ENCODE data around the gene MRPS25. TPM values are rescaled to one million over a fixed set of nuclear protein-coding genes. Genes with fewer than 3 reads are reported as not detected.
A peak's percentile ranks its signal among the peaks of the same experiment; 100 is the strongest.

Gene MRPS25
- 10 to 100 TPM; 12.6 to 33.2 TPM for total RNA-seq
- 10 to 100 TPM; 52.6 to 55.1 TPM for polyA plus RNA-seq

DNA sequence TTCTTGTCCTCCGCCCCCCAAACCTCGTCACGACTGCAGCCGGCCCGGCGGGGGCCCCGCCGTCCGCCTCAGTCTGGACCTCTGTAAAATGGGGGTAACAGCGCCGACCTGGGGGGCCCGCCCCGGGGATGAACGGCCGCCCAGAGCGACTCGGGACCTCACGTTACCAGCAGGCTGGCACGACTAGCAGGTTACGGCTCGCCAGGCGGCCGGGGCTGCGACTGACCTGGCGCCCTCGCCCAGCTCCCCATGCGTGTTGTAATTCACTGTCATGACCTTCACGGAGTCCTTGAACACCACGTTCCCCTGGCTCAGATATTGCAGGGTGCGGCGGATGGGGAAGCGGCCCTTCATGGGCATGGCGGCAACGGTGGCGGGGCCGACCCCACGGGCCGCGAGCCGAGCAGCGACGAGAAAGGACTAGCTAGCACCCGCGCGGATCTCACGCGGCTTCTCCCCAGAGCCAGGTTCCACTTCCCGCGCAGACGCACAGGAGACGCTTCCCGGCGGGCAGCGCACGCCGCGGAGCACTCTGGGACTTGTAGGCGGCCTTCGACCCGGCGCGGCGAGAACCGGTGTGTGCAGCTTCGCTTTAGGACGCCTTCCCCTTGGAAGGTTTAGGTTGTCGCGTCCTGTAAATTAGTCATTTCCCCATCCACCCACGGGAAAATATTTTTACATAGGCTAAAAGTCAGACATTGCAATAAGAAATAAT is at the start of gene MRPS25:
MRPS25 (minus strand) TSS at position 481 of the 715 bp plus-strand sequence; CDS start at position 360, 121 bp downstream.
- TF ChIP-seq RXRA (IDR thresholded peaks at IDR 0.05) (peak; percentile 24 to 33), FOXA1 (IDR thresholded peaks at IDR 0.05) (no peak), EGR1 (IDR thresholded peaks at IDR 0.05; ENCODE audit: low read depth in 2 of 2) (no peak), HNF4G (IDR thresholded peaks at IDR 0.05) (no peak), JUND (IDR thresholded peaks at IDR 0.05) (no peak), NR2F2 (IDR thresholded peaks at IDR 0.05) (no peak), YY1 (IDR thresholded peaks at IDR 0.05) (peak; percentile 85), GABPA (IDR thresholded peaks at IDR 0.05 in 1 of 2, conservative IDR thresholded peaks at IDR 0.05 in 1 of 2) (peak in 1 of 2 donors; percentile 71), FOXA2 (IDR thresholded peaks at IDR 0.05) (no peak), SP1 (IDR thresholded peaks at IDR 0.05) (peak; percentile 38), TAF1 (conservative IDR thresholded peaks at IDR 0.05) (peak; percentile 31), RAD21 (IDR thresholded peaks at IDR 0.05) (peak in 1 of 2 donors; percentile 9), HNF4A (conservative IDR thresholded peaks at IDR 0.05) (peak in 1 of 2 donors; percentile 58)
- TF ChIP-seq, protein P1, sequence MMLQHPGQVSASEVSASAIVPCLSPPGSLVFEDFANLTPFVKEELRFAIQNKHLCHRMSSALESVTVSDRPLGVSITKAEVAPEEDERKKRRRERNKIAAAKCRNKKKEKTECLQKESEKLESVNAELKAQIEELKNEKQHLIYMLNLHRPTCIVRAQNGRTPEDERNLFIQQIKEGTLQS (IDR thresholded peaks at IDR 0.05) = no peak
- TF ChIP-seq, protein P2, sequence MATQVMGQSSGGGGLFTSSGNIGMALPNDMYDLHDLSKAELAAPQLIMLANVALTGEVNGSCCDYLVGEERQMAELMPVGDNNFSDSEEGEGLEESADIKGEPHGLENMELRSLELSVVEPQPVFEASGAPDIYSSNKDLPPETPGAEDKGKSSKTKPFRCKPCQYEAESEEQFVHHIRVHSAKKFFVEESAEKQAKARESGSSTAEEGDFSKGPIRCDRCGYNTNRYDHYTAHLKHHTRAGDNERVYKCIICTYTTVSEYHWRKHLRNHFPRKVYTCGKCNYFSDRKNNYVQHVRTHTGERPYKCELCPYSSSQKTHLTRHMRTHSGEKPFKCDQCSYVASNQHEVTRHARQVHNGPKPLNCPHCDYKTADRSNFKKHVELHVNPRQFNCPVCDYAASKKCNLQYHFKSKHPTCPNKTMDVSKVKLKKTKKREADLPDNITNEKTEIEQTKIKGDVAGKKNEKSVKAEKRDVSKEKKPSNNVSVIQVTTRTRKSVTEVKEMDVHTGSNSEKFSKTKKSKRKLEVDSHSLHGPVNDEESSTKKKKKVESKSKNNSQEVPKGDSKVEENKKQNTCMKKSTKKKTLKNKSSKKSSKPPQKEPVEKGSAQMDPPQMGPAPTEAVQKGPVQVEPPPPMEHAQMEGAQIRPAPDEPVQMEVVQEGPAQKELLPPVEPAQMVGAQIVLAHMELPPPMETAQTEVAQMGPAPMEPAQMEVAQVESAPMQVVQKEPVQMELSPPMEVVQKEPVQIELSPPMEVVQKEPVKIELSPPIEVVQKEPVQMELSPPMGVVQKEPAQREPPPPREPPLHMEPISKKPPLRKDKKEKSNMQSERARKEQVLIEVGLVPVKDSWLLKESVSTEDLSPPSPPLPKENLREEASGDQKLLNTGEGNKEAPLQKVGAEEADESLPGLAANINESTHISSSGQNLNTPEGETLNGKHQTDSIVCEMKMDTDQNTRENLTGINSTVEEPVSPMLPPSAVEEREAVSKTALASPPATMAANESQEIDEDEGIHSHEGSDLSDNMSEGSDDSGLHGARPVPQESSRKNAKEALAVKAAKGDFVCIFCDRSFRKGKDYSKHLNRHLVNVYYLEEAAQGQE (IDR thresholded peaks at IDR 0.05) = peak; percentile 63
- TF ChIP-seq, protein P3, sequence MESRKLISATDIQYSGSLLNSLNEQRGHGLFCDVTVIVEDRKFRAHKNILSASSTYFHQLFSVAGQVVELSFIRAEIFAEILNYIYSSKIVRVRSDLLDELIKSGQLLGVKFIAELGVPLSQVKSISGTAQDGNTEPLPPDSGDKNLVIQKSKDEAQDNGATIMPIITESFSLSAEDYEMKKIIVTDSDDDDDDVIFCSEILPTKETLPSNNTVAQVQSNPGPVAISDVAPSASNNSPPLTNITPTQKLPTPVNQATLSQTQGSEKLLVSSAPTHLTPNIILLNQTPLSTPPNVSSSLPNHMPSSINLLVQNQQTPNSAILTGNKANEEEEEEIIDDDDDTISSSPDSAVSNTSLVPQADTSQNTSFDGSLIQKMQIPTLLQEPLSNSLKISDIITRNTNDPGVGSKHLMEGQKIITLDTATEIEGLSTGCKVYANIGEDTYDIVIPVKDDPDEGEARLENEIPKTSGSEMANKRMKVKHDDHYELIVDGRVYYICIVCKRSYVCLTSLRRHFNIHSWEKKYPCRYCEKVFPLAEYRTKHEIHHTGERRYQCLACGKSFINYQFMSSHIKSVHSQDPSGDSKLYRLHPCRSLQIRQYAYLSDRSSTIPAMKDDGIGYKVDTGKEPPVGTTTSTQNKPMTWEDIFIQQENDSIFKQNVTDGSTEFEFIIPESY (IDR thresholded peaks at IDR 0.05) = peak; percentile 97
- TF ChIP-seq, protein P4, sequence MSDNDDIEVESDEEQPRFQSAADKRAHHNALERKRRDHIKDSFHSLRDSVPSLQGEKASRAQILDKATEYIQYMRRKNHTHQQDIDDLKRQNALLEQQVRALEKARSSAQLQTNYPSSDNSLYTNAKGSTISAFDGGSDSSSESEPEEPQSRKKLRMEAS (IDR thresholded peaks at IDR 0.05) = peak; percentile 53
- TF ChIP-seq, protein P5, sequence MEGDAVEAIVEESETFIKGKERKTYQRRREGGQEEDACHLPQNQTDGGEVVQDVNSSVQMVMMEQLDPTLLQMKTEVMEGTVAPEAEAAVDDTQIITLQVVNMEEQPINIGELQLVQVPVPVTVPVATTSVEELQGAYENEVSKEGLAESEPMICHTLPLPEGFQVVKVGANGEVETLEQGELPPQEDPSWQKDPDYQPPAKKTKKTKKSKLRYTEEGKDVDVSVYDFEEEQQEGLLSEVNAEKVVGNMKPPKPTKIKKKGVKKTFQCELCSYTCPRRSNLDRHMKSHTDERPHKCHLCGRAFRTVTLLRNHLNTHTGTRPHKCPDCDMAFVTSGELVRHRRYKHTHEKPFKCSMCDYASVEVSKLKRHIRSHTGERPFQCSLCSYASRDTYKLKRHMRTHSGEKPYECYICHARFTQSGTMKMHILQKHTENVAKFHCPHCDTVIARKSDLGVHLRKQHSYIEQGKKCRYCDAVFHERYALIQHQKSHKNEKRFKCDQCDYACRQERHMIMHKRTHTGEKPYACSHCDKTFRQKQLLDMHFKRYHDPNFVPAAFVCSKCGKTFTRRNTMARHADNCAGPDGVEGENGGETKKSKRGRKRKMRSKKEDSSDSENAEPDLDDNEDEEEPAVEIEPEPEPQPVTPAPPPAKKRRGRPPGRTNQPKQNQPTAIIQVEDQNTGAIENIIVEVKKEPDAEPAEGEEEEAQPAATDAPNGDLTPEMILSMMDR (IDR thresholded peaks at IDR 0.05; ENCODE audit: low read depth, low read length, missing input control) = no peak
- H3K4me1 ChIP-seq (ENCODE audit: control insufficient read depth in 4 of 4, insufficient read depth in 4 of 4, low read length in 3 of 4) = peaks cover 3 to 16% (median 15%) of the 10 kb centered on the region in 4 donors
- WGBS = under 1% methylated on average over 69 of the region's 69 CpGs
- peaks cover 0 to 3% (median 0%) of the 10 kb centered on the region in 4 donors for H3K36me3 ChIP-seq (ENCODE audit: control insufficient read depth in 4 of 4, insufficient read depth in 3 of 4, low read depth in 1 of 4, low read length in 3 of 4)
- no peaks in the 10 kb centered on the region for H3K9me3 ChIP-seq (ENCODE audit: control insufficient read depth in 4 of 4, low read length in 3 of 4)
- peak; percentile 87 for DNase-seq (ENCODE audit: low spot score)
- H3K27ac ChIP-seq (ENCODE audit: low read depth in 1 of 2, low read length in 2 of 2) = peak within 1 kb of the TSS; percentile 92 to 98
- peak within 1 kb of the TSS; percentile 74 to 98 (median 92) for H3K4me3 ChIP-seq (ENCODE audit: low read depth in 1 of 3, low read length in 3 of 3)
- peak within 1 kb of the TSS; percentile 82 to 93 for H3K9ac ChIP-seq (ENCODE audit: low read depth in 1 of 2, low read length in 2 of 2)
- H3K27me3 ChIP-seq (ENCODE audit: control insufficient read depth in 4 of 4, insufficient read depth in 4 of 4, low read length in 3 of 4) = no peaks in the 10 kb centered on the region

Data from liver (tissue), 9 donors.